A673 (cell line): ENCODE data around the gene RHOG. TPM values are rescaled to one million over a fixed set of nuclear protein-coding genes. Genes with fewer than 3 reads are reported as not detected.

Experiments used
- Bru-seq: library from RNA; stranded (reverse); fragments of 400-500 nt; gene quantifications from one replicate; lab custom pipeline; 2021; lab: Mats Ljungman, UMichigan
- BruChase-seq, 2 experiments: library from RNA; stranded (reverse); fragments of 400-500 nt; gene quantifications; one replicate each; lab custom pipeline; 2021; lab: Mats Ljungman, UMichigan
- BruUV-seq: library from RNA; stranded (reverse); fragments of 400-500 nt; replicated peaks from 2 replicates; lab custom pipeline; 2021; lab: Mats Ljungman, UMichigan
- CTCF ChIA-PET: fragments of 300-600 bp; sonication (Branson Sonifier 250); formaldehyde crosslinking; loops from one replicate; lab custom pipeline; 2022; ENCODE audit warnings: antibody characterized with exemption; lab: Charles Lee
- POLR2A ChIA-PET: fragments of 300-600 bp; sonication (Branson Sonifier 250); formaldehyde crosslinking; loops from one replicate; lab custom pipeline; 2022; ENCODE audit warnings: antibody characterized with exemption; ENCODE audit not compliant: low non-redundant PET; lab: Charles Lee
- DNase-seq: peaks from one replicate; pipeline ENCODE4 v3.0.0-alpha.2; 2015; ENCODE audit warnings: low spot score
- H3K27ac ChIP-seq: fragments of 200-600 bp; sonication (generic); 2 replicates; pipeline ENCODE4 v1.5.1; 2016; ENCODE audit warnings: mixed run types, low read depth, mild to moderate bottlenecking, mixed read lengths, antibody characterized with exemption, low read length; ENCODE audit not compliant: poor library complexity, severe bottlenecking
- H3K27me3 ChIP-seq: fragments of 200-600 bp; sonication (generic); replicated peaks from 2 replicates; pipeline ENCODE4 v1.6.1; 2017; ENCODE audit warnings: mixed run types, low read depth, mild to moderate bottlenecking, mixed read lengths, antibody characterized with exemption, low read length; ENCODE audit not compliant: insufficient read depth, poor library complexity
- H3K36me3 ChIP-seq: fragments of 200-600 bp; sonication (generic); 2 replicates; pipeline ENCODE4 v1.6.1; 2016; ENCODE audit warnings: mixed run types, mild to moderate bottlenecking, mixed read lengths, antibody characterized with exemption, low read length; ENCODE audit not compliant: insufficient read depth, poor library complexity, severe bottlenecking
- H3K4me1 ChIP-seq: fragments of 200-600 bp; sonication (generic); 2 replicates; pipeline ENCODE4 v1.6.1; 2017; ENCODE audit warnings: mixed run types, mild to moderate bottlenecking, mixed read lengths, antibody characterized with exemption, low read length; ENCODE audit not compliant: insufficient read depth, poor library complexity, severe bottlenecking
- H3K4me3 ChIP-seq: fragments of 200-600 bp; sonication (generic); 2 replicates; pipeline ENCODE4 v1.5.1; 2016; ENCODE audit warnings: low read depth, mixed run types, mild to moderate bottlenecking, mixed read lengths, low read length; ENCODE audit not compliant: poor library complexity, severe bottlenecking
- H3K9me3 ChIP-seq: fragments of 200-600 bp; sonication (generic); 2 replicates; pipeline ENCODE4 v1.6.1; 2016; ENCODE audit warnings: mixed run types, low read depth, mild to moderate bottlenecking, mixed read lengths, antibody characterized with exemption, low read length; ENCODE audit not compliant: poor library complexity, severe bottlenecking
- CTCF ChIP-seq: fragments of 300-800, 200-600 bp; sonication (generic); conservative IDR thresholded peaks from 2 replicates; pipeline ENCODE4 v1.5.1; 2017; ENCODE audit warnings: low read depth, mild to moderate bottlenecking, antibody characterized with exemption, low read length, moderate library complexity, mixed read lengths
- EZH2 ChIP-seq: fragments of 200-600 bp; sonication (generic); IDR thresholded peaks from 2 replicates; pipeline ENCODE4 v1.6.1; 2017; ENCODE audit warnings: borderline replicate concordance, low read depth, mild to moderate bottlenecking, mixed read lengths, antibody characterized with exemption, low read length; ENCODE audit not compliant: poor library complexity, severe bottlenecking
- intact Hi-C: fragments of 100-400 bp; cut with micrococcal nuclease; formaldehyde crosslinking; loops from one replicate; pipeline ENCODE4 v1.10.0; 2022; ENCODE audit not compliant: unreplicated experiment
- long read RNA-seq: library from polyadenylated mRNA; stranded (forward); transcript quantifications from one replicate; pipeline ENCODE4 v2.0.0, GENCODE V29; 2022
- total RNA-seq: library from RNA; stranded (reverse); gene quantifications from 2 replicates; pipeline ENCODE4 v1.2.3, GENCODE V29; 2021

The RHOG gene
- total RNA-seq, result 27.6 and 33.9 TPM in 2 replicates
- Bru-seq, nascent RNA, result percentile 67 among the genes with signal in this experiment
- BruChase-seq, experiment 1, labeled RNA remaining after a 2-hour chase, result percentile 57 among the genes with signal in this experiment
- BruChase-seq, experiment 2, labeled RNA remaining after a 6-hour chase, result percentile 56 among the genes with signal in this experiment
- long read RNA-seq, transcript RHOG-201 (2 exons, 1,319 nt), result major isoform, 12 of 13 reads
- long read RNA-seq, partial matches to known transcripts, result 0 of 13 reads
- long read RNA-seq, other reads (novel, unspliced or antisense), result 1 of 13 reads

GRCh38 chr11:3840870-3841425, at the start of gene RHOG:
TSS of gene RHOG (minus strand) at chr11:3840959. CDS start at chr11:3828138, 12,821 bp downstream.
- H3K27me3 ChIP-seq, result no peaks in the 10 kb centered on the region
- H3K4me3 ChIP-seq, result peak within 1 kb of the TSS; percentile 80
- no peaks in the 10 kb centered on the region for H3K36me3 ChIP-seq
- ChIA-PET CTCF (interaction anchor here (0.6 to 2.9 kb wide), 6 partner anchors 8 to 586 kb away, joined by 3 to 21 read pairs (median 4); partner anchors contain the start of gene STIM1), POLR2A (no interaction called here)
- DNase-seq, result peak; percentile 78
- no peaks in the 10 kb centered on the region for H3K9me3 ChIP-seq
- H3K27ac ChIP-seq, result peak within 1 kb of the TSS; percentile 77
- H3K4me1 ChIP-seq, result no peaks in the 10 kb centered on the region
- intact Hi-C loops, result no loop called here
- BruUV-seq, result no TSS peak
- TF ChIP-seq EZH2 (no peak), CTCF (no peak)

GRCh38 chr11:3890014-3890413, 49.3 kb upstream of the RHOG start:
- no peaks in the 10 kb centered on the region for H3K9me3 ChIP-seq
- CTCF ChIA-PET, result no interaction called here
- intact Hi-C loops, result no loop called here
- no peak overlapping the region for H3K27ac ChIP-seq
- no peaks in the 10 kb centered on the region for H3K36me3 ChIP-seq
- no peak for DNase-seq
- BruUV-seq, result no TSS peak
- no peaks in the 10 kb centered on the region for H3K27me3 ChIP-seq
- H3K4me1 ChIP-seq, result no peaks in the 10 kb centered on the region
- POLR2A ChIA-PET, result no interaction called here
- TF ChIP-seq EZH2 (no peak), CTCF (no peak)
- no peak overlapping the region for H3K4me3 ChIP-seq

GRCh38 chr11:3888876-3889275, 48.1 kb upstream of the RHOG start:
- TF ChIP-seq EZH2 (no peak), CTCF (no peak)
- DNase-seq, result no peak
- Histone ChIP-seq H3K4me3 (no peak overlapping the region), H3K36me3 (no peaks in the 10 kb centered on the region), H3K9me3 (no peaks in the 10 kb centered on the region), H3K4me1 (no peaks in the 10 kb centered on the region), H3K27ac (no peak overlapping the region), H3K27me3 (no peaks in the 10 kb centered on the region)
- CTCF ChIA-PET, result no interaction called here
- intact Hi-C loops, result no loop called here
- no TSS peak for BruUV-seq
- POLR2A ChIA-PET, result no interaction called here
